ENCODE results near the gene PNO1.
"Not testable (repeated sequence)": the region's sequence is repeated elsewhere in the genome, so short reads cannot be mapped to it uniquely, and the experiment has no call there.

Gene PNO1

DNA sequence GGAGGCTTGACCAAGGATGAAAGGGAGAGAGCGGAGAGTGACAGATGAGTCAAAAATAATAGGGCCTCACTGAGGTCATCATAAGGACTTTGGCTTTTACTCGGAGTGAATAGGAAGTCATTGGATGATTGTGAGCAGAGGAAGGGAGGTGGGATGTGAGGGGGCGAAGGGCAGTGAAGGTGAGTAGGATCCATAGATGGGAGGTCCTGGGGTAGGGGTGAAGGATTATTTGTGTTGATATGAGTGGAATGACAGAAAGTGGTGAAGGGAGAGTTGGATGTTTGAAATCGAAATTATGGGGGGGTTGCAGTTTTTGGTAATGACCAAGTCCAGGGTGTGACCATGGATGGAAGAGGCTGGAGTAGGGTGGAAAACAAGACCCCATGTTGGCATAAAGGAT lies 14.0 kb downstream of the PNO1 start:
- Histone ChIP-seq H3K36me3 (ENCODE audit: insufficient read depth, low read length) (peaks cover 28% of the 10 kb centered on the region; the same call in 1 of the 2 replicates), H3K4me1 (ENCODE audit: insufficient read depth, low read length, poor library complexity, severe bottlenecking) (peaks cover 12% of the 10 kb centered on the region), H4K20me1 (ENCODE audit: insufficient read depth, low read length, poor library complexity, severe bottlenecking) (no peaks in the 10 kb centered on the region), H3K4me2 (ENCODE audit: low read depth, low read length, poor library complexity, severe bottlenecking) (no peak overlapping the region), H3K79me2 (ENCODE audit: insufficient read depth, low read length) (no peaks in the 10 kb centered on the region), H3K27me3 (ENCODE audit: insufficient read depth, low read length, poor library complexity, severe bottlenecking) (no peaks in the 10 kb centered on the region), H3K9me2 (replicated peaks; ENCODE audit: low read depth, low read length) (no peaks in the 10 kb centered on the region), H3K4me3 (ENCODE audit: low read length, poor library complexity, severe bottlenecking) (no peak overlapping the region), H3K9ac (ENCODE audit: low read depth, low read length, poor library complexity, severe bottlenecking) (no peak overlapping the region), H2AFZ (ENCODE audit: low read length) (no peak overlapping the region), H3K9me3 (ENCODE audit: insufficient read depth, low read depth, low read length) (no peaks in the 10 kb centered on the region), H3F3A (ENCODE audit: low read depth) (peaks cover 5% of the 10 kb centered on the region; the same call in 1 of the 2 replicates)
- TF ChIP-seq, protein P1, sequence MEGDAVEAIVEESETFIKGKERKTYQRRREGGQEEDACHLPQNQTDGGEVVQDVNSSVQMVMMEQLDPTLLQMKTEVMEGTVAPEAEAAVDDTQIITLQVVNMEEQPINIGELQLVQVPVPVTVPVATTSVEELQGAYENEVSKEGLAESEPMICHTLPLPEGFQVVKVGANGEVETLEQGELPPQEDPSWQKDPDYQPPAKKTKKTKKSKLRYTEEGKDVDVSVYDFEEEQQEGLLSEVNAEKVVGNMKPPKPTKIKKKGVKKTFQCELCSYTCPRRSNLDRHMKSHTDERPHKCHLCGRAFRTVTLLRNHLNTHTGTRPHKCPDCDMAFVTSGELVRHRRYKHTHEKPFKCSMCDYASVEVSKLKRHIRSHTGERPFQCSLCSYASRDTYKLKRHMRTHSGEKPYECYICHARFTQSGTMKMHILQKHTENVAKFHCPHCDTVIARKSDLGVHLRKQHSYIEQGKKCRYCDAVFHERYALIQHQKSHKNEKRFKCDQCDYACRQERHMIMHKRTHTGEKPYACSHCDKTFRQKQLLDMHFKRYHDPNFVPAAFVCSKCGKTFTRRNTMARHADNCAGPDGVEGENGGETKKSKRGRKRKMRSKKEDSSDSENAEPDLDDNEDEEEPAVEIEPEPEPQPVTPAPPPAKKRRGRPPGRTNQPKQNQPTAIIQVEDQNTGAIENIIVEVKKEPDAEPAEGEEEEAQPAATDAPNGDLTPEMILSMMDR (conservative IDR thresholded peaks at IDR 0.05; ENCODE audit: low read length): no peak
- no peak for TF ChIP-seq EZH2phosphoT487 (IDR thresholded peaks at IDR 0.05; ENCODE audit: borderline replicate concordance)

DNA sequence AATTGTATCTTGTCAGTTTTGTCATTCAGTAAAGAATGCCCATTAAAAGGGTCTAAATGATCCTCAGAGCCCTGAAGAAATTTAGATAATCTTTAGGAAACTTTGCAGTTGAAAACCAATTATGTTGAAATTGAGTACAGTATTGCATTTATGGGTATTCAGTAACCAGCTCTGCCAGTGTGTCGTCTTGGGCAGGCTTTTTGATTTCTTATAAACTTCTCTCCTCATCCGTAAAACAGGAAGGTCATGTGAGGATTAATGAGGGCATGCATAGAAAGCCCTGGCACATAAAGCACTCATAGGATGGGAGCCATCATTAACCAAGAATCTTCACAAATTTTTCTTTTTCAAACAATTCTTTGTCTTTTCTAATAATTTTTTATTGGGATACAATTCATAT lies 14.8 kb downstream of the PNO1 start:
- peaks cover 12% of the 10 kb centered on the region for H3K4me1 ChIP-seq (ENCODE audit: insufficient read depth, low read length, poor library complexity, severe bottlenecking)
- TF ChIP-seq, protein P1 (conservative IDR thresholded peaks at IDR 0.05; ENCODE audit: low read length): no peak
- no peak for TF ChIP-seq EZH2phosphoT487 (IDR thresholded peaks at IDR 0.05; ENCODE audit: borderline replicate concordance)
- no peak overlapping the region for H3K9ac ChIP-seq (ENCODE audit: low read depth, low read length, poor library complexity, severe bottlenecking)
- H3K4me2 ChIP-seq (ENCODE audit: low read depth, low read length, poor library complexity, severe bottlenecking): no peak overlapping the region
- H3K9me3 ChIP-seq (ENCODE audit: insufficient read depth, low read depth, low read length): no peaks in the 10 kb centered on the region
- H2AFZ ChIP-seq (ENCODE audit: low read length): no peak overlapping the region
- H3F3A ChIP-seq (ENCODE audit: low read depth): peaks cover 5% of the 10 kb centered on the region; the same call in 1 of the 2 replicates
- no peaks in the 10 kb centered on the region for H3K9me2 ChIP-seq (replicated peaks; ENCODE audit: low read depth, low read length)
- peaks cover 36% of the 10 kb centered on the region; the same call in 1 of the 2 replicates for H3K36me3 ChIP-seq (ENCODE audit: insufficient read depth, low read length)
- H3K4me3 ChIP-seq (ENCODE audit: low read length, poor library complexity, severe bottlenecking): no peak overlapping the region
- no peaks in the 10 kb centered on the region for H3K79me2 ChIP-seq (ENCODE audit: insufficient read depth, low read length)
- H4K20me1 ChIP-seq (ENCODE audit: insufficient read depth, low read length, poor library complexity, severe bottlenecking): no peaks in the 10 kb centered on the region
- H3K27me3 ChIP-seq (ENCODE audit: insufficient read depth, low read length, poor library complexity, severe bottlenecking): no peaks in the 10 kb centered on the region

DNA sequence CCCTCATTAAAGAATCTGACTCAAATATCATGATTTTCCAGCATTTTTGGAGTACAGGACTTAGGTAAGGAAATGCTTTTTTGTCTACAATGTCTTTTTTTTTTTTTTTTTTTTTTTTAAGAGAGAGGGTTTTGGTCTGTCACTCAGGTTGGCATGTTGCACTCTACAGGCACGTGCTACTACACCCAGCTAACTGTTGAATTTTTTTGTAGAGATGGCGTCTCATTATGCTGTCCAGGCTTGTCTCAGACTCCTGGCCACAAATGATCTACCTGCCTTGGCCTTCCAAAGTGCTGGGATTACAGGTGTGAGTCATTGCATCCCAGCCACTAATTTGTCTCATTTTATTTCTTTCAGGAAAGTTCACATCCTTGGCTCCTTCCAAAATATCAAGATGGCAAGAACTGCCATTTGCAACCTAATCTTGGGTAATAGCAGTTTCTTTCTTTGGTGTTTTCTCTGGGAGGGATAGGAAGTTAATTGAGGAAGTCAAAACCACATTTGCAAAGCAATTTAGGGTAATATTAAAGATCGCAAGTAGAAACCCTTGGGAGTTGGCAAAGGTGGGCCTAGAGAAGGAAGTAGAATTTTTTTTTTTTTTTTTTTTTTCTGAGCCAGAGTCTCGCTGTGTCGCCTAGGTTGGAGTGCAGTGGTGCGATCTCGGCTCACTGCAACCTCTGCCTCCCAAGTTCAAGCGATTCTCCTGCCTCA lies 15.5 kb downstream of the PNO1 start:
- Histone ChIP-seq H3K4me3 (ENCODE audit: low read length, poor library complexity, severe bottlenecking) (no peak overlapping the region), H4K20me1 (ENCODE audit: insufficient read depth, low read length, poor library complexity, severe bottlenecking) (no peaks in the 10 kb centered on the region), H3K9me3 (ENCODE audit: insufficient read depth, low read depth, low read length) (no peaks in the 10 kb centered on the region), H3K4me1 (ENCODE audit: insufficient read depth, low read length, poor library complexity, severe bottlenecking) (peaks cover 12% of the 10 kb centered on the region), H2AFZ (ENCODE audit: low read length) (no peak overlapping the region), H3K79me2 (ENCODE audit: insufficient read depth, low read length) (no peaks in the 10 kb centered on the region), H3K36me3 (ENCODE audit: insufficient read depth, low read length) (peaks cover 40% of the 10 kb centered on the region; the same call in 1 of the 2 replicates), H3K9me2 (replicated peaks; ENCODE audit: low read depth, low read length) (no peaks in the 10 kb centered on the region), H3K9ac (ENCODE audit: low read depth, low read length, poor library complexity, severe bottlenecking) (no peak overlapping the region), H3K4me2 (ENCODE audit: low read depth, low read length, poor library complexity, severe bottlenecking) (peak overlapping the region; percentile 27), H3K27me3 (ENCODE audit: insufficient read depth, low read length, poor library complexity, severe bottlenecking) (no peaks in the 10 kb centered on the region), H3F3A (ENCODE audit: low read depth) (peaks cover 5% of the 10 kb centered on the region; the same call in 1 of the 2 replicates)
- TF ChIP-seq EZH2phosphoT487 (IDR thresholded peaks at IDR 0.05; ENCODE audit: borderline replicate concordance): no peak
- TF ChIP-seq, protein P1 (conservative IDR thresholded peaks at IDR 0.05; ENCODE audit: low read length): no peak

DNA sequence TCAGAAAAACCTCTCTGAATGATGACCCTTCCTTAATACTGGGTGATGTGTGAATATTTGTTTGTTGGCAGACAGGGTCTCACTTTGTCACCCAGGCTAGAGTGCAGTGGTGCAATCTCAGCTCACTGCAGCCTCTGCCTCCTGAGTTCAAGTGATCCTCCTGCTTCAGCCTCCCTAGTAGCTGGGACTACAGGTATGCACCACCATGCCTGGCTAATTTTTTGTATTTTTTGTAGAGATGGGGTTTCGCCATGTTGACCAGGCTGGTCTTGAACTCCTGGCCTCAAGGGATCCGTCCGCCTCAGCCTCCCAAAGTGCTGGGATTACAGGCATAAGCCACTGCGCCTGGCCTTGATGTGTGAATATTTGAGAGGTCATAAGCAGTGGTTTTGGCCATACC lies 17.5 kb downstream of the PNO1 start:
- not testable (repeated sequence) for H3K27me3 ChIP-seq (ENCODE audit: insufficient read depth, low read length, poor library complexity, severe bottlenecking); H3K9me3 ChIP-seq (ENCODE audit: insufficient read depth, low read depth, low read length); H2AFZ ChIP-seq (ENCODE audit: low read length); H3K9me2 ChIP-seq (replicated peaks; ENCODE audit: low read depth, low read length); H3K9ac ChIP-seq (ENCODE audit: low read depth, low read length, poor library complexity, severe bottlenecking); H3F3A ChIP-seq (ENCODE audit: low read depth); H3K4me3 ChIP-seq (ENCODE audit: low read length, poor library complexity, severe bottlenecking); H3K79me2 ChIP-seq (ENCODE audit: insufficient read depth, low read length); H3K4me2 ChIP-seq (ENCODE audit: low read depth, low read length, poor library complexity, severe bottlenecking); H4K20me1 ChIP-seq (ENCODE audit: insufficient read depth, low read length, poor library complexity, severe bottlenecking)
- H3K36me3 ChIP-seq (ENCODE audit: insufficient read depth, low read length): peaks cover 52% of the 10 kb centered on the region
- H3K4me1 ChIP-seq (ENCODE audit: insufficient read depth, low read length, poor library complexity, severe bottlenecking): peaks cover 12% of the 10 kb centered on the region

Measured in Loucy (cell line).